ENCODE data around the gene MZB1.

The MZB1 gene

DNA sequence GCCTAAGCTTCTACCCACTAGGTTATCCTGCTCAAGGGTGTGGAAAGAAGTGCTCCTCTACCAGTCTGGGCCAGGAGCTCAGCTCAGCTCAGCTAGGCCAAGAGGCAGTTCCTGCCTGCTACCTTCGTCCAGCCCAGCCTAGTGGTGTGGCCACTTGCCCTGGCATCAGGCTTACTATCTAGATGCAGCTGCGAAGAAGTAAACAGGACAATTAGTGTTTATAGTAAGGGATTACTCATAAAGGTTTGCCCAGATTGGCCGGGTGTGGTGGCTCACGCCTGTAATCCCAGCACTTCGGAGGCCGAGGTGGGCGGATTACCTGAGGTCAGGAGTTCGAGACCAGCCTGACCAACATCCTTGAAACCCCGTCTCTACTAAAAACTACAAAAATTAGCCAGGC, 26.9 kb upstream of the MZB1 start:
- H3K4me3 ChIP-seq (ENCODE audit: low read depth, low read length): no peak overlapping the region
- DNase-seq (ENCODE audit: low read depth): no peak
- TF ChIP-seq, protein P1, sequence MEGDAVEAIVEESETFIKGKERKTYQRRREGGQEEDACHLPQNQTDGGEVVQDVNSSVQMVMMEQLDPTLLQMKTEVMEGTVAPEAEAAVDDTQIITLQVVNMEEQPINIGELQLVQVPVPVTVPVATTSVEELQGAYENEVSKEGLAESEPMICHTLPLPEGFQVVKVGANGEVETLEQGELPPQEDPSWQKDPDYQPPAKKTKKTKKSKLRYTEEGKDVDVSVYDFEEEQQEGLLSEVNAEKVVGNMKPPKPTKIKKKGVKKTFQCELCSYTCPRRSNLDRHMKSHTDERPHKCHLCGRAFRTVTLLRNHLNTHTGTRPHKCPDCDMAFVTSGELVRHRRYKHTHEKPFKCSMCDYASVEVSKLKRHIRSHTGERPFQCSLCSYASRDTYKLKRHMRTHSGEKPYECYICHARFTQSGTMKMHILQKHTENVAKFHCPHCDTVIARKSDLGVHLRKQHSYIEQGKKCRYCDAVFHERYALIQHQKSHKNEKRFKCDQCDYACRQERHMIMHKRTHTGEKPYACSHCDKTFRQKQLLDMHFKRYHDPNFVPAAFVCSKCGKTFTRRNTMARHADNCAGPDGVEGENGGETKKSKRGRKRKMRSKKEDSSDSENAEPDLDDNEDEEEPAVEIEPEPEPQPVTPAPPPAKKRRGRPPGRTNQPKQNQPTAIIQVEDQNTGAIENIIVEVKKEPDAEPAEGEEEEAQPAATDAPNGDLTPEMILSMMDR (conservative IDR thresholded peaks at IDR 0.05; ENCODE audit: low read depth, low read length): no peak

DNA sequence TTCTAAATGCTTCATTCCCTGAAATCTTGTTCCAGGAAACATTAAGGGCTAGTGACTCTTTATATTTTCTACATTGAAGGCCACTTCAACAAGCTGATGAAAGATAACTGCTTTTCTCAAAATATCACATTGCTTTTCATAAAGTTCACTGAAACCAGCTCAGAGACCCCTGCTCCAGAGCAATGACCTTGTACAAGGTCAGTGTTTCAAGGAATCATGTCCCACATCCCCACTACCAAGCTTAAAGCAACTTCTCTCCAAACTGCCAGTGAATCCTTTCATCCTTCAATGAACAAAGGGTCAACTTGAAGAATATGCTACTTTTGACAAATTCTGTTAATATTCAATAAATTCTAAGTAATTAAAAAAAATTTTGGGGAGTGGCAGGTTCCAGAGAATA, 26.2 kb upstream of the MZB1 start:
- TF ChIP-seq, protein P1 (conservative IDR thresholded peaks at IDR 0.05; ENCODE audit: low read depth, low read length): no peak
- H3K4me3 ChIP-seq (ENCODE audit: low read depth, low read length): no peak overlapping the region
- DNase-seq (ENCODE audit: low read depth): no peak

DNA sequence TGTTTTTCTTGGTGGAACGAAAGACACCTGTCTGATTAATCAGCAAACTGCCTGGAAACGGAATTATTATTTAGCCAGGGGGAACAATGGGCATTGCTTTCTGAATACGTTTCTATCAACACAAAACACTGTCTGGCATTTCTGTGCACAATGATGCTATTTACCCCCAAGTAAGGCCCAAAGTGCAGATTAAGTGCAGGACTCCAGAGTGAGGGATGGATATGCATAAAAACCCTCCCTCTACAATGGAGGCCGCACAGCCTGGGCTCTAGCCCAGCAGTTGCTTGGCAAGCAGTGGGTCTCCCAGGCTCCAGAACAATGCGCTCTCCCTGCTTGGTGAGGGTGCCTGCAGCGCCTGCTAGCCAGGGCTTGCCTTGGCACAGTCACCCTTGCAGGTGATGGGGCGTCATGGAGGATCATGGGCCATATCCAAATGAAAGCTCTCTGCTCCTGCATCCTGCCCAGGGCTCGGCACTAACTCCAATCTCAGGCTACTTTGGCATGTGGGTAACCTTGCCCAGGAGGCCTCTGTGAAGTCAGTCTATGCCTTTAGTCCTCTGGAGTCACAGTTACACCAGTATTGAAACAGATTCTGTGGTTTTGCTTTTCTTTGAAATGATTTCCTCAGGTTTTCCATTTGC, 25.6 kb upstream of the MZB1 start:
- no peak overlapping the region for H3K4me3 ChIP-seq (ENCODE audit: low read depth, low read length)
- DNase-seq (ENCODE audit: low read depth): no peak
- TF ChIP-seq, protein P1 (conservative IDR thresholded peaks at IDR 0.05; ENCODE audit: low read depth, low read length): no peak

DNA sequence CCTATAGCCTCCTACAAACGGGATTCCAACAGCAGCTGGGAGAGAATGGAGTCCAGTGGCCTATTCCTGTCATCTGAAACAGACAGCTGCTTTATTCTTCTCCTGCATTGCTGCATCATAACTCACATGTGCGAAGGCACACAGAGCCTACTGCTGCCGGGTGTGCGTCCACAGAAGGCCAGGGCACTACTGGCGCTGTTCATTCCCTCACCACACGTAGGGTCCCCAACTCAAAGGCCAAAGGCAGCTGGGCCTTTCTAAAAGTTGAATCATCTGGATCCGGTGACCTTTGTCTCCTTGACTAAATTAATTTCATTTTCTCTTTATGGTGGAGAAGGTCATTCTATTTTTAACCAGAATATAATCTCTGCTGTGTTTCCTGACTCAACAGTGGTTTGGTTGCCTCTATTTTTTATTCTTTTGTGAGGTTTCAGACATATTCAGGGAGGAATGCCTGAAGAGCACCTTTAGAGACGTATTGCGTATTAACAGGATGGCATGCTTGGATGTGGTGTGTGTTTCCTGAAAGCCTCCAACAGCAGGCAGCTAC, 24.9 kb upstream of the MZB1 start:
- no peak overlapping the region for H3K4me3 ChIP-seq (ENCODE audit: low read depth, low read length)
- TF ChIP-seq, protein P1 (conservative IDR thresholded peaks at IDR 0.05; ENCODE audit: low read depth, low read length): no peak
- no peak for DNase-seq (ENCODE audit: low read depth)

DNA sequence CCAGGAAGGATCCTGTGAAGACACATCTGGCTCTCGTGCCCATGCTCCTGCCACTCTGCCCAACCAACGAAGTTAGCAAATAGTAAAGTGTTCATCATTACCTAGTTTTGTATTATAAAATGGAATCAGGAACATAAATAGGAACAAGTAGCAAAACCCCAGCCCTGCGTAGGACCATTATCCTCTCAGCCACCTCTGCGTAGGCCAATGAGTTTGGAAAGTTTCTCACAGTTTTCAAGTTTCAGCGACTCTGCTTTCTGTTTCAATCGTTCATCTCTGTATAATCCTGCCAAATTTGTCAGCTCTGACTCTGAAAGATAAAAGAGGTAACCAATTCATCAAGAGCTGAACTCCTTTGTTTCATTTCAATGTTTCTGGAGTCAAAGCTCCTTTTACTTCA, 24.2 kb upstream of the MZB1 start:
- DNase-seq (ENCODE audit: low read depth): no peak
- H3K4me3 ChIP-seq (ENCODE audit: low read depth, low read length): no peak overlapping the region
- TF ChIP-seq, protein P1 (conservative IDR thresholded peaks at IDR 0.05; ENCODE audit: low read depth, low read length): no peak

DNA sequence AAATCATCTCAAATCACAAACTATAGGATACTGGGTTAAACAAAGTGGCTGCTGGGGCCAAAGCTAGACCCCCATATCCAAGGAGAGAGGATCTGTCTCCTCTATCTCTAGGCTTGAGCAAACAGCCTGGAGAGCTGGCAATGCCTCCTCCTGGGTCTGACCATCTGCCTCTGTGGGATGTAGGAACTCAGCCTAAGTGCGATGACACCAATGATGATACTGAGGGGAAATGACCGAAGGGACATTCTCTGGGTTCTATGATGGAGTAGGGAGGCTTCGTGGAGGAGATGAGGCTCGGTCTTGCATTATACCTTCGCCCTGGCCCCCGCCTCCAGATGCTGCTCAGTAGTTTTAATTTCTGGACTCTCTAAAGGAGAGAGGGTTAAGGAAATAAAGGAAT, 23.4 kb upstream of the MZB1 start:
- H3K4me3 ChIP-seq (ENCODE audit: low read depth, low read length): no peak overlapping the region
- DNase-seq (ENCODE audit: low read depth): no peak
- TF ChIP-seq, protein P1 (conservative IDR thresholded peaks at IDR 0.05; ENCODE audit: low read depth, low read length): no peak

Data from choroid plexus epithelial cell (primary cell).